Kidney epithelial cell (primary cell): ENCODE measurements around the gene PLOD3. TPM values are rescaled to one million over a fixed set of nuclear protein-coding genes. Genes with fewer than 3 reads are reported as not detected.
A peak's percentile ranks its signal among the peaks of the same experiment; 100 is the strongest.

ENCODE experiments used
- DNase-seq: peaks from one replicate; pipeline ENCODE4 v3.0.0-alpha.2; 2010; ENCODE audit warnings: low read depth
- H3K27me3 ChIP-seq: 2 replicates; pipeline ENCODE4 v1.6.0; 2011; ENCODE audit warnings: low read length; ENCODE audit not compliant: control insufficient read depth, insufficient read depth
- H3K36me3 ChIP-seq: 2 replicates; pipeline ENCODE4 v1.5.1; 2011; ENCODE audit warnings: low read length; ENCODE audit not compliant: control insufficient read depth, insufficient read depth
- H3K4me3 ChIP-seq: 2 replicates; pipeline ENCODE4 v1.5.1; 2011; ENCODE audit warnings: low read depth, mild to moderate bottlenecking, control low read depth, low read length
- CTCF ChIP-seq: IDR thresholded peaks from 2 replicates; pipeline ENCODE4 v1.5.1; 2011; ENCODE audit warnings: mild to moderate bottlenecking, moderate library complexity, low read length, control low read depth, inconsistent platforms; ENCODE audit not compliant: insufficient read depth, poor library complexity, severe bottlenecking
- total RNA-seq: library from RNA; depleted of rRNA; stranded (reverse); fragments of >200 nt; gene quantifications from 2 replicates; pipeline ENCODE4 v1.2.3, GENCODE V29; 2015

PLOD3 gene
- total RNA-seq, 1 donor from 2014 or later: 95.6 TPM

GRCh38 chr7:101235050-101235449 is 17.7 kb upstream of the PLOD3 start:
- H3K4me3 ChIP-seq: no peak overlapping the region
- H3K27me3 ChIP-seq: no peaks in the 10 kb centered on the region
- peak; percentile 34 for TF ChIP-seq CTCF
- DNase-seq: no peak
- H3K36me3 ChIP-seq: no peaks in the 10 kb centered on the region

GRCh38 chr7:101234636-101235035 is 17.3 kb upstream of the PLOD3 start:
- no peaks in the 10 kb centered on the region for H3K27me3 ChIP-seq
- no peaks in the 10 kb centered on the region for H3K36me3 ChIP-seq
- no peak overlapping the region for H3K4me3 ChIP-seq
- DNase-seq: no peak
- TF ChIP-seq CTCF: no peak

DNA sequence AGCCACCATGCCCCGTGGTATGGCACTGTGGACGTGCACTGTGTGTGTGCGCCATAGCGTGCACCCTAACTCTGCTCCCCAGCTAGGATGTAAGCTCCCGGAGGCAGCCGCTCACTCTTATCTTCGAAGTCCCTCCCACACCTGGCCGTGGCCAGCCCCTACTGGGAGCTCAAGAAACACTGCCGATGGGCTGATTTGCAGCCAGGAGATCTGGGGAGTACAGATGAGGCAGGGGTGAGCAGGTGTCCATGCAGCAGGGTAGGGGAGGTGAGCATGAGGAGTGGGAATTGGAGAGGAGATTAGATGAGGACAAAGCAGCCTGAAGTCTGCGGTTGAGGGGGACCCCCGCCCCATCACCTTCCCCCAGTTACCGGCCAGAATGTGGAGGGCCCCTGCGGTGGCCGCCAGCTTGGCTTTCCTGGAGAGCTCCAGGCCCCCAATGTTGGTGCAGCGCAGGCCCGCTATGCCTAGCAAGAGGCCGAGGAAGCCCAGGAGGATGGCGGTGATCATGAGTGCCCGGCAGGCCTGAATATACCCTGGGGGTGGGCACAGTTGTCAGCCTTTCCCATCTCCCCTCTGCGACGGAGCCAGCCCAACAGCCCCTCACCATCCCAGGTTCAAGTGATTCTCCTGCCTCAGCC is 16.6 kb upstream of the PLOD3 start:
- no peak for DNase-seq
- Histone ChIP-seq H3K4me3 (no peak overlapping the region), H3K36me3 (no peaks in the 10 kb centered on the region), H3K27me3 (no peaks in the 10 kb centered on the region)
- TF ChIP-seq CTCF: no peak

GRCh38 chr7:101232141-101232850 is 14.9 kb upstream of the PLOD3 start:
- Histone ChIP-seq H3K4me3 (peak overlapping the region; percentile 24), H3K36me3 (no peaks in the 10 kb centered on the region), H3K27me3 (no peaks in the 10 kb centered on the region)
- no peak for DNase-seq
- TF ChIP-seq CTCF: no peak

GRCh38 chr7:101231644-101232043 is 14.3 kb upstream of the PLOD3 start:
- H3K4me3 ChIP-seq: no peak overlapping the region
- DNase-seq: no peak
- no peaks in the 10 kb centered on the region for H3K27me3 ChIP-seq
- no peak for TF ChIP-seq CTCF
- H3K36me3 ChIP-seq: no peaks in the 10 kb centered on the region
